Endothelial cell of umbilical vein (primary cell): ENCODE results near the gene COL1A1. TPM values are rescaled to one million over a fixed set of nuclear protein-coding genes. Genes with fewer than 3 reads are reported as not detected.

ENCODE experiments used
- BruUV-seq: library from RNA; stranded (reverse); fragments of 400-500 nt; replicated peaks from 2 replicates; lab custom pipeline; 2021; lab: Mats Ljungman, UMichigan
- CTCF ChIA-PET: fragments of 300-600, 350-600 bp; sonication (Branson Sonifier 250); formaldehyde crosslinking; loops from one replicate; lab custom pipeline; 2021; ENCODE audit warnings: antibody characterized with exemption, inconsistent platforms; lab: Charles Lee
- POLR2A ChIA-PET: fragments of 300-600, 350-600 bp; sonication (Branson Sonifier 250); formaldehyde crosslinking; loops from one replicate; lab custom pipeline; 2021; ENCODE audit warnings: antibody characterized with exemption, inconsistent platforms; lab: Charles Lee
- DNase-seq: peaks from one replicate; pipeline ENCODE4 v3.0.0-alpha.2; 2011; ENCODE audit warnings: low read depth, low spot score
- FAIRE-seq: peaks from 2 replicates; lab custom pipeline; 2011; peaks lifted over from hg19 to GRCh38; lab: Jason Lieb, UNC
- H2AFZ ChIP-seq: 2 replicates; pipeline ENCODE4 v1.6.0; 2012; ENCODE audit warnings: low read depth, low read length, control low read depth, inconsistent platforms
- H3K27ac ChIP-seq: 2 replicates; pipeline ENCODE4 v1.5.1; 2011; ENCODE audit warnings: low read depth, mild to moderate bottlenecking, control low read depth, low read length, moderate library complexity; ENCODE audit not compliant: insufficient read depth
- H3K27me3 ChIP-seq, 2 experiments: 2 replicates each; pipeline versions ENCODE4 v1.6.0 to v1.6.1; 2011; ENCODE audit warnings: low read length in 2 of 2, mixed read lengths in 1 of 2; ENCODE audit not compliant: control insufficient read depth in 2 of 2, insufficient read depth in 2 of 2
- H3K36me3 ChIP-seq, 2 experiments: 2 replicates in 1 of 2; 3 replicates in 1 of 2; pipeline ENCODE4 v1.5.1; 2011; ENCODE audit warnings: low read length in 2 of 2, mild to moderate bottlenecking in 1 of 2, moderate library complexity in 1 of 2; ENCODE audit not compliant: control insufficient read depth in 2 of 2, insufficient read depth in 2 of 2; ENCODE audit errors: extremely low read depth in 1 of 2
- H3K4me1 ChIP-seq: 3 replicates; pipeline ENCODE4 v1.5.1; 2011; ENCODE audit warnings: mild to moderate bottlenecking, low read length; ENCODE audit not compliant: control insufficient read depth, insufficient read depth; ENCODE audit errors: extremely low read depth
- H3K4me2 ChIP-seq: 2 replicates; pipeline ENCODE4 v1.6.1; 2011; ENCODE audit warnings: low read length, control low read depth, mixed read lengths; ENCODE audit not compliant: insufficient read depth
- H3K4me3 ChIP-seq, 3 experiments: fragments of 200-600 bp in 1 of 3; sonication (generic), shearing (Covaris generic) in 1 of 3; replicated peaks in 1 of 3; 2 replicates each; pipeline ENCODE4 v1.5.1; 2011 to 2016; ENCODE audit warnings: control low read depth in 3 of 3, low read length in 3 of 3, mild to moderate bottlenecking in 2 of 3, inconsistent platforms in 1 of 3, low read depth in 1 of 3, moderate library complexity in 1 of 3; ENCODE audit not compliant: insufficient read depth in 1 of 3
- H3K79me2 ChIP-seq: 2 replicates; pipeline ENCODE4 v1.6.0; 2012; ENCODE audit warnings: low read length, inconsistent platforms; ENCODE audit not compliant: control insufficient read depth, insufficient read depth
- H3K9ac ChIP-seq: replicated peaks from 2 replicates; pipeline ENCODE3; 2011; ENCODE audit warnings: low read length, control low read depth; ENCODE audit not compliant: insufficient read depth; ENCODE audit errors: extremely low read depth
- H3K9me1 ChIP-seq: replicated peaks from 3 replicates; pipeline ENCODE4 v1.6.0; 2011; ENCODE audit warnings: mild to moderate bottlenecking, low read length; ENCODE audit not compliant: control insufficient read depth, insufficient read depth; ENCODE audit errors: extremely low read depth
- H3K9me3 ChIP-seq: replicated peaks from 2 replicates; pipeline ENCODE4 v1.5.1; 2012; ENCODE audit warnings: low read length, inconsistent platforms; ENCODE audit not compliant: control insufficient read depth, insufficient read depth
- H4K20me1 ChIP-seq: replicated peaks from 2 replicates; pipeline ENCODE3; 2011; ENCODE audit warnings: mild to moderate bottlenecking, low read length; ENCODE audit not compliant: control insufficient read depth, insufficient read depth; ENCODE audit errors: extremely low read depth
- EZH2 ChIP-seq: IDR thresholded peaks from 2 replicates; pipeline ENCODE4 v1.6.1; 2012; ENCODE audit warnings: borderline replicate concordance, low read depth, mild to moderate bottlenecking, moderate library complexity, low read length, inconsistent platforms; ENCODE audit not compliant: severe bottlenecking
- FOS ChIP-seq: IDR thresholded peaks from 2 replicates; pipeline ENCODE4 v1.6.1; 2011; ENCODE audit warnings: mild to moderate bottlenecking, low read length, moderate library complexity, borderline replicate concordance; ENCODE audit not compliant: insufficient read depth
- GATA2 ChIP-seq: IDR thresholded peaks from 2 replicates; pipeline ENCODE4 v1.7.0; 2011; ENCODE audit warnings: low read depth, mild to moderate bottlenecking, moderate library complexity, mixed read lengths, low read length; ENCODE audit not compliant: insufficient read length, insufficient read depth
- JUN ChIP-seq: IDR thresholded peaks from 2 replicates; pipeline ENCODE4 v1.6.1; 2011; ENCODE audit warnings: borderline replicate concordance, low read depth; ENCODE audit not compliant: insufficient read length, insufficient read depth
- MYC ChIP-seq: IDR thresholded peaks from one replicate; pipeline ENCODE4 v1.6.1; 2011; ENCODE audit warnings: mild to moderate bottlenecking, low read depth, low read length
- POLR2A ChIP-seq: IDR thresholded peaks from 2 replicates; pipeline ENCODE4 v1.6.1; 2012; ENCODE audit warnings: low read depth, mild to moderate bottlenecking, control low read depth, low read length
- POLR2AphosphoS5 ChIP-seq: IDR thresholded peaks from 2 replicates; pipeline ENCODE4 v1.6.1; 2012; ENCODE audit warnings: low read depth, mild to moderate bottlenecking, control low read depth, low read length, moderate library complexity; ENCODE audit not compliant: insufficient read depth
- dilution Hi-C: fragments of 300-500 bp; cut with MboI; formaldehyde crosslinking; loops from one replicate; pipeline ENCODE4 v1.15.0; 2019; ENCODE audit warnings: low sequenced_read_pairs; ENCODE audit not compliant: extremely low pct_ligation_motif_present
- intact Hi-C: fragments of 100-400 bp; cut with micrococcal nuclease; formaldehyde crosslinking; loops from one replicate; pipeline ENCODE4 v1.10.0; 2022
- polyA plus RNA-seq, 4 experiments: library from polyadenylated mRNA; depleted of rRNA in 3 of 4; stranded (reverse) in 3 of 4; unstranded in 1 of 4; fragments of >200 nt; gene quantifications; 2 replicates each; pipeline versions ENCODE4 v1.2.1 to v1.2.3, GENCODE V29; 2011 to 2012; ENCODE audit warnings: missing spikeins in 1 of 4
- total RNA-seq: library from RNA; stranded (reverse); gene quantifications from 2 replicates; pipeline ENCODE4 v1.2.3, GENCODE V29; 2021
- TF ChIP-seq, protein P1 (sequence below): IDR thresholded peaks from 2 replicates; pipeline ENCODE4 v1.6.1; 2011; ENCODE audit not compliant: insufficient read depth, insufficient read length
- TF ChIP-seq, protein P2 (sequence below), 2 donors: IDR thresholded peaks; 1 replicate in 1 of 2; 2 replicates in 1 of 2; pipeline ENCODE4 v1.5.1; 2011; ENCODE audit warnings: low read length in 2 of 2, mild to moderate bottlenecking in 2 of 2, moderate library complexity in 2 of 2, control low read depth in 1 of 2, inconsistent platforms in 1 of 2, low read depth in 1 of 2; ENCODE audit not compliant: insufficient read depth in 1 of 2; ENCODE audit errors: extremely low read depth in 1 of 2

The COL1A1 gene
- total and polyA plus RNA-seq, 2 donors (not counting 3 experiments of a cell fraction or from before 2014, with no cell fraction given) = 0.07 TPM

- Histone ChIP-seq H3K36me3 (no peaks in the 10 kb centered on the region), H3K4me1 (peaks cover 14% of the 10 kb centered on the region), H3K9me1 (no peaks in the 10 kb centered on the region), H2AFZ (no peak overlapping the region), H3K9ac (no peak overlapping the region), H3K4me2 (no peak overlapping the region), H3K27ac (no peak overlapping the region), H4K20me1 (no peaks in the 10 kb centered on the region), H3K79me2 (peaks cover 18% of the 10 kb centered on the region), H3K27me3 (no peaks in the 10 kb centered on the region), H3K4me3 (no peak overlapping the region), H3K9me3 (no peaks in the 10 kb centered on the region)
- DNase-seq (no peak), FAIRE-seq (no peak)
- POLR2A ChIA-PET = no interaction called here
- intact Hi-C loops (no loop called here), dilution Hi-C loops (no loop called here)
- CTCF ChIA-PET = interaction anchor here (1.0 to 4.5 kb wide), 2 partner anchors 14 to 37 kb away, joined by 3 to 34 read pairs; no protein-coding TSS in a partner anchor
- TF ChIP-seq POLR2AphosphoS5 (no peak), FOS (no peak), GATA2 (no peak)
- no TSS peak for BruUV-seq
These were observed 47.5 kb downstream of the COL1A1 start for GRCh38 chr17:50153650-50154575.

DNA sequence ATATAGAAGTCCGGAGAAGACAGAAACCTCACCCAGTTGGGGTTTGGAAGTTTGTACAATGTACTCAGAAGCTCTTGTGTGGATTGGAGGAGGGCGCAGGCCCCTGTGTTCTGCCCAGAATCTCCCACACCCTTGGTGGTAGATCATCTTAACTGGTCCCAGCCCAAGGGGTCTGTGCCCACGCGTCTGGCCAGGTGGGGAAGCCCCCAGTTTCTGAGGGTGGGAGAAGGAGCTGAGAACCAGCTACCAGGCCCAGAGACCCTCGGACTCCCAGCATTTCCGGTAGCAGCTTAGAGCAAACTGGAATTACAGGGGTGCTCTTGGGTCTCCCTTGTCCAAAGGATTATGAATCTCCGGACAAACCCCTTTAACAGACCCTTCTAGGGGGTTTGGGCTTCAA, 48.7 kb downstream of the COL1A1 start:
- H3K27ac ChIP-seq = peak overlapping the region; percentile 76
- H3K9ac ChIP-seq = no peak overlapping the region
- BruUV-seq = no TSS peak
- intact Hi-C loops = loop anchor here (1.0 kb wide), 3 partner anchors 9 to 58 kb away; no protein-coding TSS in a partner anchor
- H3K27me3 ChIP-seq = no peaks in the 10 kb centered on the region
- TF ChIP-seq MYC = no peak
- TF ChIP-seq, protein P1, sequence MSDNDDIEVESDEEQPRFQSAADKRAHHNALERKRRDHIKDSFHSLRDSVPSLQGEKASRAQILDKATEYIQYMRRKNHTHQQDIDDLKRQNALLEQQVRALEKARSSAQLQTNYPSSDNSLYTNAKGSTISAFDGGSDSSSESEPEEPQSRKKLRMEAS = no peak
- no peak for TF ChIP-seq POLR2AphosphoS5
- no peak for TF ChIP-seq EZH2
- no peak for TF ChIP-seq JUN
- no peak for TF ChIP-seq GATA2
- no peak for TF ChIP-seq POLR2A
- TF ChIP-seq, protein P2, sequence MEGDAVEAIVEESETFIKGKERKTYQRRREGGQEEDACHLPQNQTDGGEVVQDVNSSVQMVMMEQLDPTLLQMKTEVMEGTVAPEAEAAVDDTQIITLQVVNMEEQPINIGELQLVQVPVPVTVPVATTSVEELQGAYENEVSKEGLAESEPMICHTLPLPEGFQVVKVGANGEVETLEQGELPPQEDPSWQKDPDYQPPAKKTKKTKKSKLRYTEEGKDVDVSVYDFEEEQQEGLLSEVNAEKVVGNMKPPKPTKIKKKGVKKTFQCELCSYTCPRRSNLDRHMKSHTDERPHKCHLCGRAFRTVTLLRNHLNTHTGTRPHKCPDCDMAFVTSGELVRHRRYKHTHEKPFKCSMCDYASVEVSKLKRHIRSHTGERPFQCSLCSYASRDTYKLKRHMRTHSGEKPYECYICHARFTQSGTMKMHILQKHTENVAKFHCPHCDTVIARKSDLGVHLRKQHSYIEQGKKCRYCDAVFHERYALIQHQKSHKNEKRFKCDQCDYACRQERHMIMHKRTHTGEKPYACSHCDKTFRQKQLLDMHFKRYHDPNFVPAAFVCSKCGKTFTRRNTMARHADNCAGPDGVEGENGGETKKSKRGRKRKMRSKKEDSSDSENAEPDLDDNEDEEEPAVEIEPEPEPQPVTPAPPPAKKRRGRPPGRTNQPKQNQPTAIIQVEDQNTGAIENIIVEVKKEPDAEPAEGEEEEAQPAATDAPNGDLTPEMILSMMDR (IDR thresholded peaks at IDR 0.05; ENCODE audit: extremely low read depth in 1 of 2, insufficient read depth in 1 of 2, low read depth in 1 of 2, low read length in 2 of 2) = no peak
- DNase-seq (no peak), FAIRE-seq (no peak)
- H3K4me2 ChIP-seq = peak overlapping the region; percentile 79
- ChIA-PET CTCF (interaction anchor here (0.8 to 4.5 kb wide), 13 partner anchors 9 to 58 kb away, joined by 3 to 47 read pairs (median 6); partner anchors contain the start of genes COL1A1, PDK2 and SGCA), POLR2A (no interaction called here)
- no peaks in the 10 kb centered on the region for H3K9me3 ChIP-seq
- dilution Hi-C loops = no loop called here
- no peaks in the 10 kb centered on the region for H3K9me1 ChIP-seq
- no peaks in the 10 kb centered on the region for H4K20me1 ChIP-seq
- no peak overlapping the region for H3K4me3 ChIP-seq
- H2AFZ ChIP-seq = no peak overlapping the region
- H3K36me3 ChIP-seq = no peaks in the 10 kb centered on the region
- H3K79me2 ChIP-seq = peaks cover 29% of the 10 kb centered on the region
- H3K4me1 ChIP-seq = peaks cover 20% of the 10 kb centered on the region
